ENCODE data around the gene PRPF31.
"Not testable (repeated sequence)": the region's sequence is repeated elsewhere in the genome, so short reads cannot be mapped to it uniquely, and the experiment has no call there.

PRPF31 gene

GRCh38 chr19:54115109-54116063, at the start of gene PRPF31, which contains the start of gene TFPT:
TSS of gene PRPF31 (plus strand) at chr19:54115754. CDS start at chr19:54118279, 2,525 bp downstream.
TSS of gene TFPT (minus strand) at chr19:54115657. CDS start at chr19:54115269, 388 bp downstream.
- DNase-seq = peak; percentile 92 to 99 (median 96)

DNA sequence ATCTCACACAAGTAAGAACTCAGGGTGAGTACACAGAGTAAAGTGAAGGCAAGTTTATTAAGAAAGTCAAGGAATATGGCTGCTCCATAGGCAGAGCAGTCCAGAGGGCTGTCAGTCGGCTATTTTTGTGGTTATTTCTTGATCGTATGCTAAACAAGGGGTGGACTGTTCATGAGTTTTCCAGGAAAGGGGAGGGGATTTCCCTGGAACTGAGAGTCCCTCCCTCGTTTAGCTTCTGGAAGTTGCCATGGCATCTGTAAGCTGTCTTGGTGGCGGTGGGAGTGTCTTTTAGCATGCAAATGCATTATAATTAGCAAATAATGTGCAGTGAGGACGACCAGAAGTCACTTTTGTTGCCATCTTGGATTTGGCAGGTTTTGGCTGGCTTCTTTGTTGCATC, 46.1 kb upstream of the PRPF31 start:
- DNase-seq = no peak

DNA sequence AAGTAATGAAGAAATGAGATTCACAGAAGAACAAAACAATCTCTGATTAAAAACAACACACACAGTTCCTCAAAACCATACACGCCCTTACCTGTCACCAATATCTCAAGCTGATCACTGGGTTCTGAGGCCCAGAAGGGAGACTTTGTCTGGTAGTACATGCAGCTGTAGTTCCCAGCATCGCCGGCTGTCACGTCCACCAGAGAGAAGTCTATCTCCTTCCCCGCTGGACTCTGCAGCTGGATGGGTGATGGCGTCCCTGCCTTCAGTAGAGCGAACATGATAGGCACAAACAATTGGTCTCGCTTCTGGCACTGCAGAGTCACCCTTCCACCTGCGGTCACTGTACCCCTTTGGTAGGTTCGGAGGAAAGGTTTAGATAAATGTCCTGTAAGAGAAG, 41.7 kb upstream of the PRPF31 start:
- DNase-seq = no peak

DNA sequence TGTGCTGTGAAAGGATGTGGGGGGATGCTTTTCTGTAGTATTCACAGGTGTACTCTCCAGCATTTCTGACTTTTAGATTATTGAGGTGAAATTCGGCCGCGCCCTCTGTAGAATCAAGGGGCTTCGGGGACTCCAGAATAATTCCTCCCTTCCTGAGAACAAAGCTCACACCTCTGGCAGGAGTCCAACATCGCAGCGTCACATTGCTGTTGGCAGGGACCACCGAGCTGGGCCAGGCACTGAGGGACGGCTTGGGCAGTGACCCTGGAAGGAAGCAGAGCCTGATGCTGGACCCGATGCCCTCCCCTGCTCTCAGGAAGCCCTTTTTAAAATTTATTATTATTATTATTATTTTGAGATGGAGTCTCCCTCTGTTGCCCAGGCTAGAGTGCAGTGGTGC, 40.7 kb upstream of the PRPF31 start:
- no peak for DNase-seq

DNA sequence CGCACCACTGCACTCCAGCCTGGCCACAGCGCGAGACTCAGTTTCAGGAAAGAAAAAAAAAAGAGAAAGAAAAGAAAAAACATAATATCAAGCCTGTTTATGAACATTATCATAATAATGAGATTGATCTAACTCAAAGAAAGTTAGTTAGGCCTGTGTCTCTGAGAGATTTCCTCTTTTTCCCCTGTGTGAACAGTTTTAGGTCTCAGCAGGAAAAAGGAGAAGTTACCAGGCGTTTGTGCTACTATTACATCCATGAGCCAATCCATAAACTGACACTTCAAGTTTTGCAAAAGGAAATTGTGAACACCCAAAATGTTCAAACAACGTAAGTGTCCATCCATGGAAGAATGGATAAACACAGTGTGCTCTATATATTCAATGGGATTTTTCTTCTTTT, 38.2 kb upstream of the PRPF31 start:
- DNase-seq = no peak

DNA sequence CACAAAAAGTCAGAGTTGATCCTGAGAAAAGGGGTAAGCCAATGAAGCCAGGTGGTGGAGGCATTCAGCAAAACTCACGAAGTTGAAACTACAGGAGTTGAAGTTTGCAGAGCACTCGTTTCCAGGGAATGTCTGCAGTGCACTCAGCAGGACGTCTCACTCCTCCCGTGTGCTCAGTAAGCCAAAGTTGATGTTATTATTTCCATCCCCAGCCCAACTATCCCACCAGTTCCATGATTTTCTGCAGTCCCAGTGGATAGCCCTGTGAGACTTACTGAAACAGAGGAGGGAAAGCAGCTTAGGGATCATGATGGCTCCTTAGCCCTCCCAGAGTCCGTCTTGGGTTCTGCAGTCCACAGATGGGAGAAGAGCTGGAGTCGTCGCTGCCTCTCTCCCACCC, 34.5 kb upstream of the PRPF31 start, which contains the start of gene TARM1:
Gene TARM1 (minus strand): TSS at position 334 of the 400 bp plus-strand sequence. CDS start 25 bp downstream, at position 309.
- DNase-seq = no peak

- no peak for DNase-seq
Measured at GRCh38 chr19:54084410-54084809, 31.1 kb upstream of the PRPF31 start.

DNA sequence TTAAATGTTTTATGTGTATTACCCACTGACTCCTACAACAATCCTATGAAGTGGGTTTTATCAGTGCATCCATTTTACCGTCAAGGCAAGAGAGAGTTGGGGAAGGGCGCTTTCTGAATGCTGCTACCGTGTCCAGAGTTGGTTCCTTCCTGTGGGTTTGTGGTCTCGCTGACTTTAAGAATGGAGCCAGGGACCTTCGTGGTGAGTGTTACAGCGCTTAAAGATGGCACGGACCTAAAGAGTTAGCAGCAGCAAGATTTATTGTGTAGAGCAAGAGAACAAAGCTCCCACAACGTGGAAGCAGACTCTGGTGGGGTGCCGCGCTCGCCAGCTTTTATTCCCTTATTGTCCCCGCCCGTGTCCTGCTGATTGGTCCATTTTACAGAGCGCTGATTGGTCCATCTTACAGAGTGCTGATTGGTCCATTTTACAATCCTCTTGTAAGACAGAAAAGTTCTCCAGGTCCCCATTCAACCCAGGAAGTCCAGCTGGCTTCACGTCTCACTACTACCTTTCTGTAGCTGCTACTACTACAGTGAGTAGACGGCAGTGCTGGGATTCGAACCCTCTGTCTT, 21.0 kb upstream of the PRPF31 start:
- no peak for DNase-seq

- DNase-seq = no peak
Measured at GRCh38 chr19:54095136-54095858, 20.3 kb upstream of the PRPF31 start.

- peak in 5 of 6 experiments; percentile 22 to 71 (median 33) for DNase-seq
Measured at GRCh38 chr19:54095859-54096616, 19.5 kb upstream of the PRPF31 start.

DNA sequence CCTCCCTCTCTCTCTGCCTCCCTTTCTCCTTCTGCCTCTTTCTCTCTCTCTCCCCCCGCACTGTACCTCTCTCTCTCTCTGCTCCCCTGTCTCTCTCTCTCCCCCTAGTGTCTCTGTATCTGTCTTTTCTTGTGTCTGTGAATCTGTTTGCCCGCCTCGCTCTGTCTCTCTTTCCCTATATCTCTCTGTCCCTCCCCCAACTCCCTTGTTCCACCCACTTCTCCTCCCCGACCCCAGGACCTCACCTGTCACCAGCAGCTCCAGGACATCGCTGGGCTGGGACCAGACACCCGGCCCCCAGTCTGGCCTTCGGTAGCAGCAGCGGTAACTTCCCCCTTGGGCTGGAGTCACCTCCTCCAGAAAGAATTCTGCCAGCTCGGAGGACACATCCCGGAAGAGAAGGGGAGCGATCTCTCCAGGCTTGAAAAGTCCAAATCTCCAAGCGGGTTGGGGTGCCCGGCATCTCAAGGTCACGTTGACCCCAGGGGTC, 18.9 kb upstream of the PRPF31 start:
- peak in 3 of 6 experiments; percentile 2 to 45 (median 30) for DNase-seq

- no peak for DNase-seq
Measured at GRCh38 chr19:54099190-54099902, 16.2 kb upstream of the PRPF31 start.

GRCh38 chr19:54099903-54100255, 15.7 kb upstream of the PRPF31 start:
- DNase-seq = not testable (repeated sequence)

DNA sequence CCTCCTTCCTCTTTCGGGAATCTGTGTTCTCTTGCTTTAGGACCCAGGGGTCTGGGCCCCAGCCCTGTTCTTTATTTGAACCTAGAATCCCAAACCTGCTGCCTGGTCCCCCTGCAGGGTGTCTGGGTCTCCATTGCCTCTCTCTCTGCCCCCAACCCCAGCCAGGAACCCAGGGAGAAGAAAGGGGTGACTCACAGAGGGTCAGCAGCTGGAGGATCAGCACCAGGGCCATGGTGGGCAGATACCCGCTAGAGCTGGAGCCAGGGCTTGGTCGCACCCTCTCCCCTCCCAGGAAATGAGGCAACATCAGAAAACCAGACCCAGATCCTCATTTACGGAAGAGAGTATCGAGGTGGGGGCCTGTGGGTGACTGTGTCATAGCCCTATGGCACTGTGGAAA, 15.0 kb upstream of the PRPF31 start, which contains the start of gene OSCAR:
Gene OSCAR (minus strand): TSS at position 243 of the 400 bp plus-strand sequence. CDS start 11 bp downstream, at position 232.
- no peak for DNase-seq

DNA sequence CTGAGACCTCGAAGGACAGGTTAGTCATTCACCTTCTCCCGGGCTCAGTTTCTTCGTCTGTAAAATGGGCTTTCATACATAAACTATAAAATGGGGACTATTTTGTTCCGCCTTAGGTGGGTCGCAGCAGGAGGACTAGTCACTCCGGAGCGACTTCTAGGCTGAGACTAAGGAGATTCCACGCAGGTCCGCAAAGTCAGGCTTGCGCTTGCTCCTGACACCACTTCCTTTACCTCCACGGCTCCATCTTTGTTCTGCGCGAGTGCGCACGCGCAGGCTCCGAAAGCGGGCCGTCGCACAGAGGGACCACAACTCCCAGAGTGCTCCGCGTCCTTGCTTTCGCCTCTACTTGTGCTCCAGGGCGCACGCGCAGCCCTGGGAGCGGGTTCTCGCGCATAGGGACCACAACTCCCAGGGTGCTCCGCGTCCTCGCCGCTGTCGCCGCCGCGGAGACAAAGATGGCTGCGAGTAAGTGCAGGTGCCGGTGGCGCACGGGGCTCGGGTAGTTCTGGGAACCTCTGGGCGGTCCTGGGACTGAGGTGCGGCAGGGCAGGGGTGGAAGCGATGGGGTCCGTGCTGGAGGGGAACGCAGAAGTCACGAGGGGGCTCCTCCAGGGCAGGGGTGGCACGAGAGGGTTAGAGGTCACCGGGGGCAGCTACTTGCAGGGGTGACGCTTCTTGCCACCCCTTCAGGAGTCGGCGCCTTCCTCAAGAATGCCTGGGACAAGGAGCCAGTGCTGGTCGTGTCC, 13.0 kb upstream of the PRPF31 start, which contains the start of gene NDUFA3:
Gene NDUFA3 (plus strand): TSS at position 435 of the 749 bp plus-strand sequence. CDS start 24 bp downstream, at position 459.
- peak; percentile 92 to 98 (median 98) for DNase-seq

- no peak for DNase-seq
Measured at GRCh38 chr19:54104998-54105715, 10.4 kb upstream of the PRPF31 start.

DNA sequence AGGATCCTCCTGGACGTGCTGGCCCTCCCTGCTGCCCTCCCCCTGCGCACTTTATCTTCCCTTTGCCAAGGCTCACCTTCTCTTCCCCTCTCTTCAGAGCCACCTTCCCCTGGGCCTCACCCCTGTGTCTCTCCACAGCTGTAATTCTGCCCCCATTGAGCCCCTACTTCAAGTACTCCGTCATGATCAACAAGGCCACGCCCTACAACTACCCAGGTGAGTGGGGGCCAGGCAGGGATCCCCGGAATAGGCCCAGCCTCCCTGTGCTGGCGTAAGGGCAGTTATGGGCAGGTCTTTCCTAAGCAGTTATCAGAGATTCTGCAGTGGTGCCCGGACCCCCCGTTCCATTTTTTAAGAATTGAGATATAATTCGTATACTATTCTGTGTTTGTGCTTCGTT, 9.8 kb upstream of the PRPF31 start:
- DNase-seq = no peak

DNA sequence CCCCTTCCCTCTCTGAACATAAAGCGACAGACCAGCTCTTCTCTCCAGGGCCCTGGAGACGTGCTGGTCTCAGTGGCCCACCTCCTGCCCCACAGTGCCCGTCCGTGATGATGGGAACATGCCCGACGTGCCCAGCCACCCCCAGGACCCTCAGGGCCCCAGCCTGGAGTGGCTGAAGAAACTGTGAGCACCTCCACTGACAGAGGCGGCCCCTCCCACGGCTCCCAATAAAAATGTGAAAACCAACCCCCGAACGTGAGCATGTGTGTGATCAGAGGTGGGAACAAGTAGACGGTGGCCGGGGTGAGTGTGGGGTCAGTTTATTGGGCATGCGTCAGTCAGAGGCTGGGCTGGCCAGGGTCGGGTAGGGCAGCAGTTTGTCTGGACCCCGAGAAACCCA, 8.8 kb upstream of the PRPF31 start:
- DNase-seq = no peak

DNA sequence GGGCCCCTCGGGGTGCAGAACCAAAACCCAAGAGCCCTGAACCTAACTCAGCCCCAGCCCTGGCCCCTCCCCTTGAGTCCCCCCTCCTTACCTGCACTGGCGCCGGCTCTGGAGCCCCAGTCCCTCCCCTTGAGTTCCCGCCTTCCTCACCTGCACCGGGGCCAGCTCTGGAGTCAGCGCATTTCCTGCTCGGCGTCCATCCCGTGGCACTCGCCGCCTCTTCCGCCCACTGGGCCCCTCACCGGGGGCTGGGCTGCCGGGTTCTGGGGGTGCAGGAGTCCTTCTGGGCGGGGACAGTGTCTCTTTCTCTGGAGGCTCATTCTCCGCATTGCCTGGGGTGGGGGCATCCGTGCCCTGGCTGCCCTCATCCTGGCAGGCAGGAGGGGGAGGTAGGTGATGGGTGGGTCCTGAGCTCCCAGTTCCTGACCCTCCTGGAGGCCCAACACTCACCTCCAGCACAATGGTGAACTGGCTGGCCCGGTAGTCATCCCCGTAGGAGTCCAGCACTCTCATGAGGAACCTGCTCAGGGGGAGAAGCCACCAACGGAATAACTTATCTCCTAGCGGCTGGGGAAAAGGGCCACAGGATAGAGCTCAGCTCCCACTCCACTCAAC, 7.6 kb upstream of the PRPF31 start:
- no peak for DNase-seq

Measured in stimulated activated naive CD4-positive, alpha-beta T cell (primary cell).